K562 (cell line): ENCODE measurements around the gene SAP25. TPM values are rescaled to one million over a fixed set of nuclear protein-coding genes. Genes with fewer than 3 reads are reported as not detected.

Experiments
- ARID1B ChIP-seq: fragments of 450-650 bp; IDR thresholded peaks from 2 replicates; pipeline ENCODE4 v1.6.1; 2016; ENCODE audit warnings: antibody characterized with exemption, mild to moderate bottlenecking, inconsistent platforms
- ARID2 ChIP-seq: fragments of 450-650 bp; IDR thresholded peaks from 2 replicates; pipeline ENCODE4 v1.6.1; 2017; ENCODE audit warnings: antibody characterized with exemption, mild to moderate bottlenecking
- CBFA2T3 ChIP-seq: fragments of 450-650 bp; IDR thresholded peaks from 2 replicates; pipeline ENCODE4 v1.6.1; 2017
- DDX20 ChIP-seq: fragments of 450-650 bp; IDR thresholded peaks from 2 replicates; pipeline ENCODE4 v1.6.1; 2016; ENCODE audit warnings: missing genetic modification characterization, low read depth, mild to moderate bottlenecking, missing compliant biosample characterization, moderate library complexity
- DPF2 ChIP-seq: fragments of 450-650 bp; IDR thresholded peaks from 2 replicates; pipeline ENCODE4 v1.6.1; 2016
- FOS ChIP-seq: IDR thresholded peaks from 3 replicates; pipeline ENCODE4 v1.6.1; 2011; ENCODE audit not compliant: insufficient read length; ENCODE audit errors: extremely low read depth
- GATAD2A ChIP-seq: fragments of 450-650 bp; IDR thresholded peaks from 2 replicates; pipeline ENCODE4 v1.6.1; 2017
- JUNB ChIP-seq: fragments of 450-650 bp; formaldehyde crosslinking; conservative IDR thresholded peaks from 2 replicates; pipeline ENCODE4 v1.4.0; 2020; ENCODE audit warnings: mild to moderate bottlenecking
- KLF16 ChIP-seq: IDR thresholded peaks from 2 replicates; pipeline ENCODE4 v1.6.1; 2016; ENCODE audit warnings: antibody characterized with exemption
- NCOA6 ChIP-seq: fragments of 450-650 bp; IDR thresholded peaks from 2 replicates; pipeline ENCODE4 v1.6.1; 2017; ENCODE audit warnings: mild to moderate bottlenecking
- POLR2AphosphoS2 ChIP-seq: IDR thresholded peaks from 2 replicates; pipeline ENCODE4 v1.6.1; 2012; ENCODE audit warnings: low read length, improper control_type of control experiment
- POLR2G ChIP-seq: fragments of 200-400 bp; formaldehyde crosslinking; IDR thresholded peaks from 2 replicates; pipeline ENCODE4 v1.6.1; 2017; ENCODE audit warnings: low read depth, mild to moderate bottlenecking, antibody characterized with exemption, low read length, moderate library complexity
- PRPF4 ChIP-seq: fragments of 200-400 bp; formaldehyde crosslinking; IDR thresholded peaks from one replicate; pipeline ENCODE4 v1.6.1; 2017; ENCODE audit warnings: low read length, low read depth, mild to moderate bottlenecking; ENCODE audit not compliant: insufficient read depth, poor library complexity, severe bottlenecking
- PYGO2 ChIP-seq: fragments of 450-650 bp; IDR thresholded peaks from 2 replicates; pipeline ENCODE4 v1.6.1; 2016; ENCODE audit warnings: mild to moderate bottlenecking, missing genetic modification characterization, moderate library complexity, missing compliant biosample characterization
- RBM15 ChIP-seq: fragments of 200-400 bp; formaldehyde crosslinking; IDR thresholded peaks from 2 replicates; pipeline ENCODE4 v1.6.1; 2018; ENCODE audit warnings: mild to moderate bottlenecking, low read length, moderate library complexity; ENCODE audit not compliant: insufficient read depth
- SRSF1 ChIP-seq: fragments of 200-400 bp; formaldehyde crosslinking; IDR thresholded peaks from 2 replicates; pipeline ENCODE4 v1.6.1; 2017; ENCODE audit warnings: mild to moderate bottlenecking, low read depth, low read length, moderate library complexity
- TBL1XR1 ChIP-seq, 2 experiments: IDR thresholded peaks; 2 replicates each; pipeline ENCODE4 v1.6.1; 2012; ENCODE audit warnings: improper control_type of control experiment in 2 of 2, low read length in 2 of 2, mild to moderate bottlenecking in 1 of 2
- TEAD4 ChIP-seq, 2 experiments: sonication (generic) in 1 of 2; formaldehyde crosslinking in 1 of 2; IDR thresholded peaks; 2 replicates each; pipeline versions ENCODE4 v1.6.1 to v1.8.0; 2012 to 2022; ENCODE audit warnings: borderline replicate concordance in 1 of 2, inconsistent platforms in 1 of 2, low read length in 1 of 2, mild to moderate bottlenecking in 1 of 2, missing genetic modification reagents in 1 of 2
- XRCC5 ChIP-seq: fragments of 200-400 bp; formaldehyde crosslinking; IDR thresholded peaks from 2 replicates; pipeline ENCODE4 v1.6.1; 2017; ENCODE audit warnings: low read depth, mild to moderate bottlenecking, low read length
- ZNF121 ChIP-seq: sonication (generic); formaldehyde crosslinking; conservative IDR thresholded peaks from 2 replicates; pipeline ENCODE4 v1.8.0; 2022; ENCODE audit warnings: missing genetic modification reagents
- ZNF3 ChIP-seq: fragments of 250-450 bp; sonication (Bioruptor Pico); IDR thresholded peaks from 2 replicates; pipeline ENCODE4 v1.5.0; 2021; ENCODE audit warnings: mild to moderate bottlenecking, moderate library complexity
- ZNF586 ChIP-seq: fragments of 450-650 bp; formaldehyde crosslinking; conservative IDR thresholded peaks from 2 replicates; pipeline ENCODE4 v1.4.0; 2020; ENCODE audit warnings: mild to moderate bottlenecking, moderate library complexity
- ZNF766 ChIP-seq: fragments of 200-800 bp; sonication (Bioruptor generic); conservative IDR thresholded peaks from 2 replicates; pipeline ENCODE4 v1.6.1; 2016; ENCODE audit warnings: missing genetic modification characterization, missing compliant biosample characterization
- ZNF785 ChIP-seq: fragments of 250-450 bp; sonication (Bioruptor Pico); IDR thresholded peaks from 2 replicates; pipeline ENCODE4 v1.4.0; 2020; ENCODE audit warnings: mild to moderate bottlenecking
- polyA plus RNA-seq, 8 experiments: library from polyadenylated mRNA; depleted of rRNA in 4 of 8; stranded (reverse) in 5 of 8; unstranded in 3 of 8; fragments of >200 nt; fragmentation: Nextera tagmentation in 2 of 8; fragmentation: Illumina TruSeq in 1 of 8; extraction: Ambion mirVana in 2 of 8; extraction: Trizol in 1 of 8; gene quantifications; 2 replicates each; pipeline versions ENCODE4 v1.2.1 to v1.2.3, GENCODE V29; 2011 to 2014; ENCODE audit warnings: inconsistent platforms in 1 of 8, missing spikeins in 1 of 8
- total RNA-seq, 7 experiments: library from RNA; depleted of rRNA in 6 of 7; stranded (reverse); fragments of >200 nt in 6 of 7; fragmentation: Illumina TruSeq in 2 of 7; extraction: Trizol in 2 of 7; gene quantifications; 2 replicates each; pipeline versions ENCODE4 v1.2.1 to v1.2.3, GENCODE V29; 2011 to 2021; ENCODE audit warnings: low replicate concordance in 1 of 7
- TF ChIP-seq, protein P1 (sequence below): fragments of 450-650 bp; IDR thresholded peaks from 2 replicates; pipeline ENCODE4 v1.7.0; 2016; ENCODE audit warnings: borderline replicate concordance
- TF ChIP-seq, protein P2 (sequence below): sonication (generic); formaldehyde crosslinking; IDR thresholded peaks from 2 replicates; pipeline ENCODE4 v1.8.1; 2023; ENCODE audit warnings: missing genetic modification reagents, mild to moderate bottlenecking, borderline replicate concordance

SAP25 gene
- total and polyA plus RNA-seq, 9 of the 15 experiments (the other 6 are each of a cell fraction or from before 2014, with no cell fraction given), result 0.13 to 5.3 (median 0.78) TPM; not detected in 1

DNA sequence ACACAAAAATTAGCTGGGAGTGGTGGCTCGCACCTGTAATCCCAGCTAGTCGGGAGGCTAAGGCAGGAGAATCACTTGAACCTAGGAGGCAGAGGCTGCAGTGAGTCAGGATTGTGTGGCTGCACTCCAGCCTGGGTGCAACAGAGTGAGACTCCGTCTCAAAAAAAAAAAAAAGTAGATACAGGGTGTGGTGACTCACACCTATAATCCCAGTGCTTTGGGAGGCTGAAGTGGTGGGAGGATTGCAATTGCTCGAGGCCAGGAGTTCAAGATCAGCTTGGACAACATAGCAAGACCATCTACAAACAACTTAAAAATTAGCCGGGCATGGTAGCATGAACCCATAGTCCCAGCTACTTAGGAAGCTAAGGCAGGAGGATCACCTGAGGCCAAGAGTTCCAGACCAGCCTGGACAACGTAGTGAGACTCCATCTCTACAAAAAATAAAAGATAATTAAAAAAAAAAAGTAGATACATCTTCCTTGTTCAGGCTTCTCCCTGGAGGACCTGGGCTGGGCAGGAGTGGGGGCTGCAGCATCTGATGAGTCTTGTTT, 40.7 kb upstream of the SAP25 start (continued):
- TF ChIP-seq KLF16 (no peak), ZNF121 (peak; percentile 91), PRPF4 (no peak), FOS (no peak), ZNF766 (CRISPR knock-in tag) (no peak), ZNF785 (CRISPR knock-in tag) (no peak), TBL1XR1 (IDR thresholded peaks at IDR 0.05; ENCODE audit: low read length in 2 of 2) (no peak), POLR2AphosphoS2 (no peak), ARID2 (no peak), TEAD4 (IDR thresholded peaks at IDR 0.05; ENCODE audit: low read length) (no peak), TEAD4 (CRISPR knock-in tag; IDR thresholded peaks at IDR 0.05; ENCODE audit: borderline replicate concordance) (no peak), SRSF1 (no peak), ZNF3 (CRISPR knock-in tag) (no peak), JUNB (no peak), XRCC5 (no peak), PYGO2 (tag) (no peak), RBM15 (no peak), ZNF586 (no peak), DPF2 (peak; percentile 36; the same call in 1 of the 2 replicates), DDX20 (no peak), POLR2G (no peak), GATAD2A (no peak), NCOA6 (no peak), ARID1B (0 out of 2 replicates have a peak, but pooled peaks have one; percentile 17), CBFA2T3 (no peak)
- TF ChIP-seq, protein P1, sequence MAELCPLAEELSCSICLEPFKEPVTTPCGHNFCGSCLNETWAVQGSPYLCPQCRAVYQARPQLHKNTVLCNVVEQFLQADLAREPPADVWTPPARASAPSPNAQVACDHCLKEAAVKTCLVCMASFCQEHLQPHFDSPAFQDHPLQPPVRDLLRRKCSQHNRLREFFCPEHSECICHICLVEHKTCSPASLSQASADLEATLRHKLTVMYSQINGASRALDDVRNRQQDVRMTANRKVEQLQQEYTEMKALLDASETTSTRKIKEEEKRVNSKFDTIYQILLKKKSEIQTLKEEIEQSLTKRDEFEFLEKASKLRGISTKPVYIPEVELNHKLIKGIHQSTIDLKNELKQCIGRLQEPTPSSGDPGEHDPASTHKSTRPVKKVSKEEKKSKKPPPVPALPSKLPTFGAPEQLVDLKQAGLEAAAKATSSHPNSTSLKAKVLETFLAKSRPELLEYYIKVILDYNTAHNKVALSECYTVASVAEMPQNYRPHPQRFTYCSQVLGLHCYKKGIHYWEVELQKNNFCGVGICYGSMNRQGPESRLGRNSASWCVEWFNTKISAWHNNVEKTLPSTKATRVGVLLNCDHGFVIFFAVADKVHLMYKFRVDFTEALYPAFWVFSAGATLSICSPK, result no peak
- TF ChIP-seq, protein P2, sequence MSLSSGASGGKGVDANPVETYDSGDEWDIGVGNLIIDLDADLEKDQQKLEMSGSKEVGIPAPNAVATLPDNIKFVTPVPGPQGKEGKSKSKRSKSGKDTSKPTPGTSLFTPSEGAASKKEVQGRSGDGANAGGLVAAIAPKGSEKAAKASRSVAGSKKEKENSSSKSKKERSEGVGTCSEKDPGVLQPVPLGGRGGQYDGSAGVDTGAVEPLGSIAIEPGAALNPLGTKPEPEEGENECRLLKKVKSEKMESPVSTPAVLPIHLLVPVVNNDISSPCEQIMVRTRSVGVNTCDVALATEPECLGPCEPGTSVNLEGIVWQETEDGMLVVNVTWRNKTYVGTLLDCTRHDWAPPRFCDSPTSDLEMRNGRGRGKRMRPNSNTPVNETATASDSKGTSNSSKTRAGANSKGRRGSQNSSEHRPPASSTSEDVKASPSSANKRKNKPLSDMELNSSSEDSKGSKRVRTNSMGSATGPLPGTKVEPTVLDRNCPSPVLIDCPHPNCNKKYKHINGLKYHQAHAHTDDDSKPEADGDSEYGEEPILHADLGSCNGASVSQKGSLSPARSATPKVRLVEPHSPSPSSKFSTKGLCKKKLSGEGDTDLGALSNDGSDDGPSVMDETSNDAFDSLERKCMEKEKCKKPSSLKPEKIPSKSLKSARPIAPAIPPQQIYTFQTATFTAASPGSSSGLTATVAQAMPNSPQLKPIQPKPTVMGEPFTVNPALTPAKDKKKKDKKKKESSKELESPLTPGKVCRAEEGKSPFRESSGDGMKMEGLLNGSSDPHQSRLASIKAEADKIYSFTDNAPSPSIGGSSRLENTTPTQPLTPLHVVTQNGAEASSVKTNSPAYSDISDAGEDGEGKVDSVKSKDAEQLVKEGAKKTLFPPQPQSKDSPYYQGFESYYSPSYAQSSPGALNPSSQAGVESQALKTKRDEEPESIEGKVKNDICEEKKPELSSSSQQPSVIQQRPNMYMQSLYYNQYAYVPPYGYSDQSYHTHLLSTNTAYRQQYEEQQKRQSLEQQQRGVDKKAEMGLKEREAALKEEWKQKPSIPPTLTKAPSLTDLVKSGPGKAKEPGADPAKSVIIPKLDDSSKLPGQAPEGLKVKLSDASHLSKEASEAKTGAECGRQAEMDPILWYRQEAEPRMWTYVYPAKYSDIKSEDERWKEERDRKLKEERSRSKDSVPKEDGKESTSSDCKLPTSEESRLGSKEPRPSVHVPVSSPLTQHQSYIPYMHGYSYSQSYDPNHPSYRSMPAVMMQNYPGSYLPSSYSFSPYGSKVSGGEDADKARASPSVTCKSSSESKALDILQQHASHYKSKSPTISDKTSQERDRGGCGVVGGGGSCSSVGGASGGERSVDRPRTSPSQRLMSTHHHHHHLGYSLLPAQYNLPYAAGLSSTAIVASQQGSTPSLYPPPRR (CRISPR knock-in tag), result no peak
